Natural killer cell (primary cell): ENCODE measurements around the gene MYH15. TPM values are rescaled to one million over a fixed set of nuclear protein-coding genes. Genes with fewer than 3 reads are reported as not detected.

Experiments used
- ATAC-seq, 3 donors: fragments of 150-1000 bp in 2 of 3; fragments of 200-7000 bp in 1 of 3; cut with Tn5 transposase; 1 replicate in 1 of 3; 2 replicates in 2 of 3; pipeline ENCODE4 v1.10.0; 2021; ENCODE audit warnings: mild to moderate bottlenecking in 2 of 3, moderate library complexity in 2 of 3
- DNase-seq, 2 donors: peaks; one replicate each; pipeline versions ENCODE4 v3.0.0 to v3.0.0-alpha.2; 2013 to 2021; ENCODE audit warnings: mixed read lengths in 1 of 2
- H3K27ac ChIP-seq: one replicate; pipeline ENCODE4 v1.5.1; 2013; ENCODE audit warnings: mild to moderate bottlenecking, low read length
- H3K27me3 ChIP-seq: one replicate; pipeline ENCODE4 v1.6.1; 2013; ENCODE audit warnings: low read length; ENCODE audit not compliant: control insufficient read depth, insufficient read depth
- H3K36me3 ChIP-seq: one replicate; pipeline ENCODE4 v1.6.1; 2013; ENCODE audit warnings: low read length; ENCODE audit not compliant: control insufficient read depth, insufficient read depth
- H3K4me1 ChIP-seq: one replicate; pipeline ENCODE4 v1.6.1; 2013; ENCODE audit warnings: low read length; ENCODE audit not compliant: control insufficient read depth, insufficient read depth
- H3K4me3 ChIP-seq: one replicate; pipeline ENCODE4 v1.5.1; 2013; ENCODE audit warnings: low read length
- H3K9me3 ChIP-seq: one replicate; pipeline ENCODE4 v1.6.1; 2013; ENCODE audit warnings: low read length; ENCODE audit not compliant: control insufficient read depth, insufficient read depth
- H3K27ac Mint-ChIP-seq, 2 donors: one replicate each; pipeline ENCODE4 v1.8.0; 2022; ENCODE audit warnings: mild to moderate bottlenecking in 2 of 2, mixed read lengths in 2 of 2, moderate library complexity in 1 of 2
- H3K27me3 Mint-ChIP-seq, 2 donors: one replicate each; pipeline ENCODE4 v1.8.0; 2022; ENCODE audit warnings: low read depth in 2 of 2, mixed read lengths in 2 of 2
- H3K36me3 Mint-ChIP-seq: one replicate; pipeline ENCODE4 v1.8.0; 2022; ENCODE audit warnings: mixed read lengths
- H3K4me1 Mint-ChIP-seq, 2 donors: one replicate each; pipeline ENCODE4 v1.8.0; 2022; ENCODE audit warnings: mixed read lengths in 2 of 2
- H3K4me3 Mint-ChIP-seq: one replicate; pipeline ENCODE4 v1.8.0; 2022; ENCODE audit warnings: mild to moderate bottlenecking, moderate library complexity, mixed read lengths
- H3K9me3 Mint-ChIP-seq, 2 donors: one replicate each; pipeline ENCODE4 v1.8.0; 2022; ENCODE audit warnings: mixed read lengths in 2 of 2
- CTCF ChIP-seq: fragments of 200-600 bp; IDR thresholded peaks from one replicate; pipeline ENCODE4 v1.8.0; 2022; ENCODE audit warnings: antibody characterized with exemption
- WGBS: methylation state at CpG from one replicate; pipeline ENCODE4 v1.1.7; 2013; ENCODE audit warnings: missing lambda C conversion rate; ENCODE audit not compliant: insufficient coverage; 5-methylcytosine and 5-hydroxymethylcytosine counted together
- intact Hi-C: fragments of 100-400 bp; cut with micrococcal nuclease; formaldehyde crosslinking; loops from one replicate; pipeline ENCODE4 v1.14.2; 2022
- total RNA-seq, 4 donors: library from RNA; stranded (reverse); fragments of 120-200 nt in 1 of 4; gene quantifications; one replicate each; pipeline versions ENCODE4 v1.2.3 to v1.2.4, GENCODE V29; 2013 to 2022

MYH15 gene
- total RNA-seq, 3 donors from 2014 or later (not counting 1 experiment from before 2014, with no cell fraction given): 0.05 TPM; not detected in 2

GRCh38 chr3:108525256-108525655, 14.9 kb upstream of the MYH15 start:
- Histone ChIP-seq H3K36me3 (no peaks in the 10 kb centered on the region), H3K4me3 (no peak overlapping the region), H3K4me1 (no peaks in the 10 kb centered on the region), H3K27me3 (peaks cover 3% of the 10 kb centered on the region), H3K27ac (no peak overlapping the region), H3K9me3 (no peaks in the 10 kb centered on the region)
- WGBS: no CpG with 5 or more reads among the region's 2 CpGs
- Mint-ChIP-seq H3K27ac (no peak overlapping the region), H3K9me3 (no peaks in the 10 kb centered on the region), H3K27me3 (peaks cover 21 to 27% of the 10 kb centered on the region in 2 donors), H3K36me3 (no peaks in the 10 kb centered on the region), H3K4me1 (no peaks in the 10 kb centered on the region), H3K4me3 (no peak overlapping the region)
- DNase-seq (no peak), ATAC-seq (no peak)
- intact Hi-C loops: no loop called here
- TF ChIP-seq CTCF: no peak

- H3K4me3 Mint-ChIP-seq: no peak overlapping the region
- H3K27ac ChIP-seq: no peak overlapping the region
- ATAC-seq (no peak), DNase-seq (no peak)
- no peaks in the 10 kb centered on the region for H3K9me3 Mint-ChIP-seq
- peaks cover 3% of the 10 kb centered on the region for H3K27me3 ChIP-seq
- H3K27ac Mint-ChIP-seq: no peak overlapping the region
- H3K4me1 ChIP-seq: no peaks in the 10 kb centered on the region
- H3K36me3 Mint-ChIP-seq: no peaks in the 10 kb centered on the region
- TF ChIP-seq CTCF: no peak
- H3K4me1 Mint-ChIP-seq: no peaks in the 10 kb centered on the region
- H3K27me3 Mint-ChIP-seq: peaks cover 14 to 23% of the 10 kb centered on the region in 2 donors
- no peaks in the 10 kb centered on the region for H3K36me3 ChIP-seq
- H3K9me3 ChIP-seq: no peaks in the 10 kb centered on the region
- 69% methylated on average over 2 of the region's 2 CpGs for WGBS
- intact Hi-C loops: no loop called here
- no peak overlapping the region for H3K4me3 ChIP-seq
Observed at GRCh38 chr3:108524537-108524936, 14.1 kb upstream of the MYH15 start.

- Mint-ChIP-seq H3K4me1 (no peaks in the 10 kb centered on the region), H3K36me3 (no peaks in the 10 kb centered on the region), H3K9me3 (no peaks in the 10 kb centered on the region), H3K27me3 (peaks cover 0 to 8% of the 10 kb centered on the region in 2 donors), H3K27ac (no peak overlapping the region), H3K4me3 (no peak overlapping the region)
- Histone ChIP-seq H3K36me3 (no peaks in the 10 kb centered on the region), H3K9me3 (no peaks in the 10 kb centered on the region), H3K4me1 (no peaks in the 10 kb centered on the region), H3K4me3 (no peak overlapping the region), H3K27ac (no peak overlapping the region), H3K27me3 (no peaks in the 10 kb centered on the region)
- ATAC-seq (no peak), DNase-seq (no peak)
- 78% methylated on average over 1 of the region's 1 CpG for WGBS
- no peak for TF ChIP-seq CTCF
- intact Hi-C loops: no loop called here
Observed at GRCh38 chr3:108518895-108519294, 8.5 kb upstream of the MYH15 start.

- Mint-ChIP-seq H3K36me3 (no peaks in the 10 kb centered on the region), H3K4me1 (no peaks in the 10 kb centered on the region), H3K4me3 (no peak overlapping the region), H3K27ac (no peak overlapping the region), H3K9me3 (no peaks in the 10 kb centered on the region), H3K27me3 (peaks cover 0 to 7% of the 10 kb centered on the region in 2 donors)
- Histone ChIP-seq H3K9me3 (no peaks in the 10 kb centered on the region), H3K36me3 (no peaks in the 10 kb centered on the region), H3K4me1 (no peaks in the 10 kb centered on the region), H3K27me3 (no peaks in the 10 kb centered on the region), H3K4me3 (no peak overlapping the region), H3K27ac (no peak overlapping the region)
- TF ChIP-seq CTCF: no peak
- ATAC-seq: no peak
- 91% methylated on average over 2 of the region's 2 CpGs for WGBS
- intact Hi-C loops: no loop called here
- no peak for DNase-seq
Observed at GRCh38 chr3:108516881-108517280, 6.5 kb upstream of the MYH15 start.
